ENCODE results near the gene AKR1E2.

Gene AKR1E2

DNA sequence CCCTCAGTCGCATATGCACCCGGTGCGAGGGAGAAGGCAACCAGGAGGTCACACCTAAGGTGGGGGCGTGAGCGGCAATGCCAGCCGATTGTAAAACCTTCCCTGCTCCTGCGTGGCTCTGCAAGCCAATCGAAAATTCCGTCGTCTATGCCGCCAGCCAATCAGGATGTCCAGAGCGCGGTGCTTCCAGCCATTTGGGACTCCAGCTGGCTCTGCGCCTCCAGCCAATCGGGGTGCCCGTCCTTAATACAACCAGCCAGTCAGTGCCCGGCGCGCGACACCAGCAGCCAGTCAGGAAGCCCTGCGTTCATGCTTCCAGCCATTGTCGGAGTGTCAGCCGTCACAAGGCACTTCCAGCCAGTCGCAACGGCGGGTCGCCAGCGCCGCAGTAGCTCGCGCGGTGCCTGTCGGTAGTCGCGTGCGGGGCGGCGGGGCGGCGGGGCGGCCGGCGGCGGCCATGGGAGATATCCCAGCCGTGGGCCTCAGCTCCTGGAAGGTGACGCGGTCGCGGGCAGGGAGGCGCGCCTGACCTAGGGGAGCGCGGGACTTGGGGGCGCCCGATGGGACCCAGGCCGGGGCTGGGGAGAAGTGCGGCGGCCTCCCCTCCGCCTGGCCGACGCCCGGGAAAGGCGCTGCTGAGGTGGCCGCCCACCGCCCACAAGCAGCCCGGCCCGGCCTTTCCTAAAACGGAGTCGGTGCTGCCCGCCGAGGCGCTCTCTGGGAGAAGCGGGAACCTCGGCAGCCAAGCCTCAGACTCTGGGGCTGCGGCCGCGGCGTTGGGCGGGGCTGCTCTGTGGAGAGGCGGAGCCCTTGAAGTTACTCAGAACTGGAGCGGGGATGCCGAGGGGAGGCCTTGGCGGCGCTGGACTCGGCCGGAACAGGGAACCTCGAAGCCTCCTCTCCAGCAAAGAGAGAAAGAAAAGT is at the start of gene AKR1E2:
TSS of gene AKR1E2 (plus strand) at position 340 of the 924 bp plus-strand sequence. CDS start at position 458, 118 bp downstream.
- DNase-seq (ENCODE audit: low read depth, low spot score): peak; percentile 27

DNA sequence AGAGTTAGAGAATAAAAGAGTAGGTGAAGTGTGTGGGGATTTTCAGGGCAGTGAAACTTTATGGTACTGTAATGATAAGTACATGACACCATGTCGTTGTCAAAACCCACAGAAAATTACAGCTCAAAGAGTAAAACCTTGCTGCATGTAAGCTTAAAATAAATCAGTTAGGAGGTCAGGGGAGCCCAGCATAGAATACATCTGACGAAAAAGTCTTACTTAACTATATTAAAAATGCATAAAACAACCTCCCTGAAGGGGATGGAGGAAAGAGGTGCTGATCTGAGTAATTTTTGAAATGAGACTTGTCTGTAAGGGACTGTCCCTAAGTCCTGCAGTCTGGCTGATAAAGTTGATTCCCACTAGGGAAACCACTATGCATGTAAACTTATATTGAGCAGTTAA is 49.8 kb upstream of the AKR1E2 start:
- DNase-seq (ENCODE audit: low read depth, low spot score): no peak

DNA sequence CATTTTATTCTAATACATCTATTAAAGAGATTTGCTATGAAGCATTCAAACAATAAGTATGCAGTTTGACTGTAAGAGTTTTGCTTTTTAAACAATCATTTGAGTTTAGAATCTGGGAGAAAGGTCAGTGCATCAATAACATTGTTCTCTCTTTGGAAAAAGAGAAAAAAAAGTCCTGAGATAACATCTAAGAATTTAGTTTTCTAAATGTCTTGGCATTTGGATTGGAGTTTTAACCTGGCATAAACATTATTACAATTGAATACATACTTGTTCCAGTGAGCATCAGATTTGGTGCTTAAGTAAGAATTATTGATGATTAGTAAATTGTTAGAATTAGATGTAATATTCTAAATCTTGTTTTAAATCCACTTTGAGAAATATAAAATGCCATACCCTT is 47.2 kb upstream of the AKR1E2 start:
- no peak for DNase-seq (ENCODE audit: low read depth, low spot score)

DNA sequence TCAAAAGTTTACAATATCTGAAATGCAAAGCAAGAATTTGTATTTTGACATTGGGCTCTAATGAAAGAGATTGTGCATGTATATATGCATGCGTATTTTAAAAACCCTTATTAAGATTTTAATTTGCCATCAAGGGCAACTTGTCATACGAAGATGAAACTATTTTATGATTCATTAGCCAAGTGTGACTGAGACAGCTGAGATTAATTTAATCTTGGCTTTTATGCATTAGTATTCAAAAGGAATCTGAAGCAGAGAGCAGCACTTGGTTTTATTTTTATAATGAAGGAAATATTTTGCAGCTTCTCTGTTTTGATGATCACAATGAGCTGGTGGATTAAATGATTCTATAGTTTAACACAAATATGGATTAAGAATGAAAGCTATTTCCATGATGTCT is 45.9 kb upstream of the AKR1E2 start:
- no peak for DNase-seq (ENCODE audit: low read depth, low spot score)

DNA sequence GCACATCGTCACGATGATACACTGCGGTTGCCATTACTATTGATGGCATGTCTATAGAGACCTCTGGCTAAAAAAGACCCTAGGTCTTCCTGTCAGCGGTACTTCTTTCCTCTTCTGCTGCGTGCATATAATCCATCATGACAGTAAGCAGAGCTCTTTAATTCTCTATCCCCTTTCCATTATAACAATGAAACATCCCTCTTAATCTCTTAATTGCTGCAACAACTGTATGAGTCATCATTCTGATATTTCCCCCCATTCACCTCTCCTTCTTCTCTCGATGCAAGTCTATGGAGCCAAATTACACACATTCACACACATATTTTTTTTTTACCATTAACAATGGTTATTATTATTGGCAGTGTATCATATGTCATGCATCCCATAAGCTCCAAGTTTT is 45.2 kb upstream of the AKR1E2 start:
- no peak for DNase-seq (ENCODE audit: low read depth, low spot score)

DNA sequence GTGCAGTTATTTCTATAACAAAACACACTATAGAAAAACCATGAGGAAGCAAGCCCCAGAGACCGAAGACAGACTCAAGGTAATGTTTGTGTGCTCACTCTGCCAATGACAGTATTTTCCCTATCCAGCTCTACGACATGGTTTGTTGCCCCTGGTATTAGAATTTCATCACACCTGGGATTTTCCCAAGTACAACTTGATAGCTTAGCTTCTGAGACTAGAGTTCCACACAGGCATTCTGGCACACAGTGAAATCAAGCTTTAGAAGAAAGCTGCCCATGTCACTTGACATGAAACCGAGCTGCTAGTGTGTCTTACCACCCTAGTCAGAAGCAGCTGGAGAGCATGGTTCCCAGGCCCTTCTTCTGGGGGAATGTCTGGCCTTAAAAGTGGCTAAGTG is 44.1 kb upstream of the AKR1E2 start:
- no peak for DNase-seq (ENCODE audit: low read depth, low spot score)

DNA sequence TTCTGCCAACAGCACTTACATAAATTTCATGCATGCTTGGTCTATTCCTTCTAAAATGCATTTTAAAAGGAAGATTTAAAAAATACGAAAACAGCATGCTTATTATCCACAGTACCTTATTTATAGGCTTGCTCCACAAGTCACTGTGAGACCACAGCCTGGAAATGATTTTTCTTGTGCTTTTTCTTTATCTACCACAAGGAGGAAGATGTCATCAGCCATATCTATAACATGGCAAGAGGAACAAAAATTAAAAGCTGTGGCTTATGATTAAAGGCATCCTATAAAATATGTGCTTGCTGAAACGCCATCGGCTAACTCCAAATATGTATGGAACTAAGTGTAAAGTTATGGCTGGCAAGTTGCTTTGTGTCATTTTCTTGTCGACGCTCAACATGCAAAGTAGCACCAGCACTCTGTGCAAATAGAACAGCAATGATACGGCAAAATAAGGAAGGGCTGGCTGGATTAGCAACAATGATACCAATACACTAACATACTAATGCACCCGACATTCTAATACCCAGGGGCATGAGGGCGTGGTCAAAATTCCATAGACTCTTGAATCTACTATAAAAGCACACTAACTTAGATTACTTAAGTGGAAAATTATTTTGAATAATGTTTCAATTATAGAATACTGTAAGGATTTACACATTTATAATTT is 41.2 kb upstream of the AKR1E2 start:
- no peak for DNase-seq (ENCODE audit: low read depth, low spot score)

DNA sequence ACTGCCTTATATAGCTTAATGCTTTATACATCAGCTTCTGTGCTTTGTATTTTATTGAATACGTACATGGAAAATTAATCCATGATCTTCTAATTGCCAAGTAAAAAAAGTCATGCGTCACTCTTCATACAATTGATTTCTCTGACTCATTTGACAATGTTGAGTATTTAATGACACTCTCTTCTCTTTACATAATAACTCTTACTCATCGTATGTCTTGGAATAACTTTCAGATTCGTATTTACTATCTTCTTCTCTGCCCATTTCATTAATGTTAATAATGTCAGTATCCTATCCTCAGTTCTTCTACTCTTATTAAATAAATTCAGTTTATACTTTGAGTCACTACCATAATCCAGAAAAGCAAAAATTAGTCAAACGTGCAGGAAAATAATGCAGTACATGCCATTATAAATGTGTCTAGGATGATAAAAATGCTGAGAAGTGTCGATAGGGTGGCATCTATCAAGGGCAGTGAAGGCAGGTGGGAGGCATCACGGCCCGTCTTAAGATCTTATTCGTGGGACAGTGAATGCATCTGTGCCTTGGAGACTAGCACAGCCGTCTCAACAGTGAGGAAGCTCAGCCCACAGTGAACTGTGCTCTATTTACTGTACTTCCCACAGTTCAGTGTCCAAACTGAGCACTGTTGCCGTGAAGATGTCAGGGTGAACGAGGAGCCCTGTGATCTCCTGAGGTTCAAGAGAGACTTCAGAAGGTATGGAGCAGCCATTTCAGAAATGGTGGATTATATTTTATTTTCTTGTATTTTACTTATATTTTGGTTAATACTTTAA is 39.8 kb upstream of the AKR1E2 start:
- no peak for DNase-seq (ENCODE audit: low read depth, low spot score)

DNA sequence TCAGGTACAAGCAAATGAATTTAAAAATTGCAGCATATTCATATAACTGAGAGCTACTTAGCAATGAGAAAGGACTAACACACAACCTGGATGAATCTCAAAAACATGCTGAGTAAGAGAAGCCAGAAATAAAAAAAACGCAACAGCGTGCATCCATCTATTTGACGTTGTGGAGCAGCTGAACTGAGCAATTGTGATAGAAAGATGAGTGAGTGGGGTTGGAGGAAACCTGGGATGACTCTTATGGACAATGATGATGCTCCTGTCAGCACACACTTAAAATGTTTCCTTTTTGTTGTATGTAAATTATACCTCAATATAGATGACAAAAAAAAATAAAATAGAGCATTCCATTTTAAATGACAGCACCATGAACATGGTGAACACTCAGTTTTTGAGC is 36.0 kb upstream of the AKR1E2 start:
- no peak for DNase-seq (ENCODE audit: low read depth, low spot score)

DNA sequence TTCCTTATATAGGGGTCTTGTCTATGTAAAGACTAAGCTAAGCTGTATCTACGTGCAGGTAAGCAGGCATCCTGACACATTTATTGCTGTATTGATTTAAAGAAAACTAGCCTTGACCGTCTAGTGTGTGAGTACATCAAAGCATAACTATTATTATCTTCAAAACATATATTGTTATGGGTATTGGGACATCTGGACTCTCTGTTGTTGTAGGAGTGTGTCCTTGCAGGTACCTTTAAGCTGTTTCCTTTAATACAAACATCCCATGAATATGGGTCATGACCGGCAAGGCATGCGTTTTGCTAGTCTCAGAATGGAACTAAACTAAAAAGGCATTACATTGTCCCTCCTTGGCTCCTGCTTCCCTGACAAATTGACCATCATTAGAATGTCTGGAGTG is 35.1 kb upstream of the AKR1E2 start:
- no peak for DNase-seq (ENCODE audit: low read depth, low spot score)

DNA sequence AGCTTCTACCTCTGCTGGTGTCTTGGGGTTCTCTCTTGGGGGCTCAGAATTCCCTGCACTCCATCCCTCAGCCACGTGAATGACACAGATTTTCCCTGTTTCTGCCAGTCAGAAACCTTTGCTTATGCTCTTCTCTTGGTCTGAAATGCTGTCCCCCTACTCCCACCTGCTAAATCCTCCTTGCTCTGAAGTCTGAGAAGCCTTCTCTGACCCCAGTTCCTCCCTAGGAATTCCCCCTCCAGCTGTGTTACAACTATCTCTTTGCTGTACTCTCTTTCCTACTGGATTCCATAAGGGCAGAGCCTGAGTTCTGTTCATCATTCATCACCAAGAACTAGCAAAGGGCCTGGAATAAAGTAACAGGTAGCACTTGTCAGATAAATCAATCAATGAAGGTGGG is 33.6 kb upstream of the AKR1E2 start:
- no peak for DNase-seq (ENCODE audit: low read depth, low spot score)

DNA sequence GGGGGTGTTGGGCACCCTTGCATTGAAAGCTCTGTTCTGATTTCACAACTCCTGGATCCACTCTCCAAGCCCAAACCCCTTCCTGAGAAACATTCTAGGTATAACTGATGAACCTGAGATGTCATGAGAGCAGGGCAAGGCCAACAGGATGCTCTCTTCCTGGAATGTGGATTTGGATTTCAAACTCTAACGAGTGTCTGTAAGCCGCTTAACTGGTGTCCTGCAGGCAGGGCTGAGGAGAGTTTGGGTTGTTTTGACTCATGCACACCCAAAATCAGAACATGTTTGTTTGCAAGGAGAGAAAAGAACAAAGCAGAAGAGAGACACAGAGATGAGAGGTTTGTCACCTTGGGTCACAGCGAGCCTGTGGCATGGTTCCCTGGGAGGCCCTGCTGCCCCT is 24.6 kb upstream of the AKR1E2 start:
- no peak for DNase-seq (ENCODE audit: low read depth, low spot score)

DNA sequence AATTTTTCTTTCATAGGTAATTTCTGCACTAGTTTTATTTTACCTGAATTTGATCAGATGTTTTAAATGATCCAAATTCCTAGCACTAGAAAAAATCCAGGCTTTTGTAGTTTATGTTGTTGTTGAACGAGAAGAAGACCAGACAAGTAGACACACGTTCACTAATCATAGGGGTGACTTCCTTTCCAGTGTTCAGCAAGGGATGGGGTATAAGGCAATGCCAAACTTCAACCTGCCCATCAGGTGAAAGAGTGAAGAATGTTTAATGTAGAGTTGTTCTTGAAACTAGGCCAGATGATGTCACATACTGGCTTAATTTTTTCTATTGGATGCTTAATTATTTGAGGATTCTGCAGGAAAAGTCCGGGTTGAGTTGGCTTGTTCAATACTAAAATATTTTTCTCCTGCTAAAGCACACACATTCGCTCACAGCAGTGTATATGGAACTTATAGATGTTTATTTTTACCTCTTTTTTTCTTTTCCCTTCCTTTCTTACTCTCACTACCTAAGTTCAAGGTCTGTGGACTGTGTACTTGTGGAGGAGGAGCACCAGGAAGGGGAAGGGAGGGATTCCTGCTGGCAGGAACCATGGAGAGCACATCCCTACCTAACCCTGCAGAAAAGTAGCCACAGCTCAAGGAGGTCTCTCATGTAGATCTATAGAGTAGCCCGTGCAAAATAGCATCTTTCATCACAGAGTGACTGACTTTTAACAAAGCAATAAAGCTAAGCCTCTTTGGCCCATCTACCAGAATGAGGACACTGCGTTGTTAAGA is 23.1 kb upstream of the AKR1E2 start:
- no peak for DNase-seq (ENCODE audit: low read depth, low spot score)

DNA sequence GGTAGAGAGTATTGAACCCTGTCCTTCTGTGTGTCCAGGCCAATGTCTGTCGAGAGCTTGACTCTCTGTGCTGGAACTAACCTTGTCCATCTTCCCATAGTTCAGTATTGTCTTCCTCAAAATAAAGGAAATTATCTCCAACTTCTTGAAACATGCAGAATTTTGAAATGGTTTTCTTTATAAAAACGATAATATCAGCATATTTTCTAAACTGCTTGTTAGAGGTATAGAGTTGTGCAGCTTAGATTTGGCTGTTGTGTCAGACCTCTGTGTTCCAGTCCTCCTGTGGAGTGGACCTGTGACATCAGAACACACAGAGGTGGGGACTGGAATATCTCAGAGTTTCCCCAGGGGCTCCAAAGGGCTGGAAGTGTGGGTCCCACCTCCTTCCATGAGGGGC is 22.2 kb upstream of the AKR1E2 start:
- DNase-seq (ENCODE audit: low read depth, low spot score): no peak

DNA sequence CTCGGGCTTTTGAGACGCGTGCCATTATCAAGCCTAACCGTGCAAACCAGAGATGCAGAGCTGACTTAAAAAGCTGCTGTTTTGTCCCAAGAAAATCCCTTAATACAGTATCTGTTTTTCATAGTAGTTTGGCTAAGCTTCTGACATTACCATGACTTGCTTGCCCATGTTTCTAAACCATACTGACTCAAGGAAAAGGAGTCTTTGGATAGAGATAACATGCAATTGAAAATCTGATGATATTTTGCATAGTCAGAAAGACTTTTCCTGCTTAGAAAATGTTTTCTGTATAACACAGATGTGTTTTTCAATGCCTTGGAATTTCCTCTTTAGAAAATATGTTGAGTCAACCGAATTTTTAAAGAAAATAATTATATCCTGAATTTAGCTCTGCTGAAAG is 21.5 kb upstream of the AKR1E2 start:
- no peak for DNase-seq (ENCODE audit: low read depth, low spot score)

DNA sequence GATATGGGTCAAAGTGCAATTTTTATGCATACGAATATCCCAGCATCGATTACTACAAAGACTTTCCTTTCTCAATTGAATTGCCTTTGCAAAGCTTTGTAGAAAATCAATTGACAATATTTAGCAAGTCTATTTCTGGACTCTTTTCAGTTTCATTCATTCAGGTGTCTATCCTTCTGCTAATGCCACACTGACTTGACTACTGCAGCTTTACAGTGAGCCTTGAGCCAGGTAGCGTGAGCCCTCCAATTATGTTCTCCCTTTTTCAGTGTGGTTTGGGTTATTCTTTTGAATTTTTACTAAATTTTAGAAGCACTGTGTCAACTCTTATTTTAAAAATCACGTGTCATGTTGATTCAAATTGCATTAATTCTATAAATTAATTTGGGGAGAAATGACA is 19.5 kb upstream of the AKR1E2 start:
- DNase-seq (ENCODE audit: low read depth, low spot score): no peak

DNA sequence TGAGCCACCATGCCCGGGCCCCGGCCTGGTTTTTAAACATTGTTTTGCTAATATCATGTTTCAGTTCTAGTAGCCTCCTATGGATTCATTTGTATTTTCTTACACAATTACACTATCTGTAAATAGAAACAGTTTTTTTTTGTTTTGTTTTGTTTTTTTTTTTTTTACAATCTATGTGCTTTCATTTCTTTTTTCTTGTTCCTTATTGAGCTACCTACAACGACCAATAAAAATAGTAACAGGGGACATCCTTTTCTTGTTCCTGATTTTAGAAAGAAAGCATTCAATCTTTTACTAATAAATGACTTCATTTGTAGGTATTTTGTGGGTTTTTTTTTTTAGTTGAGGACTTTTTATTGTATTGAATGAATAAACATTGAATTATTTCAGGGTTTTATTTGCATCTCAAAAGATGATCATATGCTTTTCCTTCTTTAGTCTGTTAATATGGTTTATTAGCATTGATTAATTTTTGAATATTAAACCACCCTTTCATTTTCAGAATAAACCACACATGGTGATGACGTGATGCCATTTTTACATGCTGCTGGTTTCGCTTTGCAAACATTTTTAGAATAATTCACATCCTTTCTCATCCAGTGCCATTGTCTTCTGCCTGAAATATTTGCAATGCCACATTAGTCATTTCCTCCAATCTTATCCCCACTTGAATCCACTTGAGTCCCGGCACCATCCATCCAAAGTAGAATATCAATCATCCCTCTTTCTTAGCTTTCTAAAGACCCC is 18.1 kb upstream of the AKR1E2 start:
- no peak for DNase-seq (ENCODE audit: low read depth, low spot score)

DNA sequence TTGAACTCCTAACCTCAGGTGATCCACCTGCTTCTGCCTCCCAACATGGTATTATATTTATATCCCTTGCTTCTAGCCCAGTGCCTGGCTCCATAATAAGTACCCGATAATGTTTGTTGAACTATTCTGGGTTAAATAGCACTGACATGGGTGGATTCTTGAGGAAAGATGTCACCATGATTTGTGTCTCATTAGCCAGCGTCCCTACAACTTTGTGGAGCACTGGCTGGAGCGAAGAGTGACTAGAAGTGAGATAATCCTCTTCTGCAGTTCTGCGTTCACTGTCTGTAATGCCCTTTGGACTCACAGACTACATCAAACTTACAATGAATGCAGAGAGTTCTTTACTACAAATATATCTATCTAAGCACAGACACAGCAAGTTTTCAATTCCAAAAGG is 16.9 kb upstream of the AKR1E2 start:
- DNase-seq (ENCODE audit: low read depth, low spot score): no peak

DNA sequence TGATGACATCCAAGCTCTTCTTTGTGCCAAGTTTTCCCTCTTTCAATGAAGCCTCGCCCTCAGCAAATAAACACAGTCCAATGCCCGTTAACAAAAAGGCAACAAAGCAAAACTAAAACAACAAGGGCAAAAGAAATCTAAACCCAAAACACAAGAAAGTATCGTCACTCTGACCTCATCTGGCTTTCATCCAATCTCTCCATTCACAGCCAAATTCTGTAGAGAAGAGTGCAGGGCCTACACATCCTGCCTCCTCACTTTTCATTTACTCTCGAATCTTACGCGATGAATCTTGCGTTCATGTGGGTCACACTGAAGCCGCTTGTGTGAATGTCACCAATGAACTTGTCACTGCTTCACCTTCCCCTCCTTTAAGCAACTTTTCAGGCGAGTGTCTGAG is 15.9 kb upstream of the AKR1E2 start:
- no peak for DNase-seq (ENCODE audit: low read depth, low spot score)

DNA sequence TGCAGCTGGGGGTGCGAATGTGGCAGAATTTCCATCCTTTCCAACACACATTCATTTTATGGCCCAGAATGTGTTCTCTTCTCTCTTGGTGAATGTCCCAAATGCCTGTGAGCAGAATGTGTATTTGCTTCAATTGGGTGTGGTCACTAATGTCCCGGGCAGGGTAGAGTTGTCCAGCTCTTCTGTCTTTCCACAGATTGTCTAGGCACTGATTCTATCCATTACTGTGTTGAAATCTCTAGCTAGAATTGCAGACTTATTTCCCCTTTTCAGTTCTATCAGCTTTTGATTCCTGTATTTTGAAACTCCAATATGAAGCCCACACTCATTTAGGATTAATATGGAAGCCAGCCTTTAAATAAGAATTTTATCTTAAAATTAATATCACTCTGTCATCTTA is 14.0 kb upstream of the AKR1E2 start:
- no peak for DNase-seq (ENCODE audit: low read depth, low spot score)

DNA sequence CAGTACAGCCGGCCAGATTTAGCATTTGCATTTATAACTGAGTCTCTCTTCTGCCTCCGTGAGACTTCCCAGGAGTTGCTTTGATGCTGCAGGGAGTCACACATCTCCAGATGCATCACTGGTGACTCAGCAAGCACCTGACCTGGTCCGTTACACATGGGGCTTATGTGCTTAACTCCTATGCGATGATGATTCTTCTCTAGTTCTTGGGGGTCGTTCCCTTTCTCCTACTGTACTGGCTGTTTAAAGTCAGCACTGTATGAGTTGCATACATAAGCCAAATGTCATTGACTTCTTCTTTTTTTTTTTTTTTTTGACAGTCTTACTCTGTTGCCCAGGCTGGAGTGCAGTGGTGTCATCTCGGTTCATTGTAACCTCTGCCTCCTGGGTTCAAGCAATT is 13.0 kb upstream of the AKR1E2 start:
- no peak for DNase-seq (ENCODE audit: low read depth, low spot score)
